Heart left ventricle (tissue), 13 donors: ENCODE data around the gene XRN2.

Experiments
- POLR2A ChIP-seq, 2 donors: fragments of 450-650 bp; IDR thresholded peaks; one replicate each; pipeline ENCODE4 v1.6.1; 2017; ENCODE audit warnings: antibody characterized with exemption in 2 of 2, mild to moderate bottlenecking in 2 of 2, moderate library complexity in 2 of 2
- TF ChIP-seq, protein P1 (sequence below), 12 donors: fragments of 200-600 bp; sonication (generic) in 4 of 12; IDR thresholded peaks; one replicate each; pipeline versions ENCODE4 v1.5.0 to v1.8.0; 2018 to 2022; ENCODE audit warnings: antibody characterized with exemption in 12 of 12, mild to moderate bottlenecking in 5 of 12
- donor health status: ischemic (EF 13 %, LVEDD 7.1; RV severe dilation, severe dysfunction).
- donor health status: DM: no; HTN: yes; CAD: no.
- donor health status: DM: no; HTN: no; CAD: no.
- donor health status: ischemic (EF 25% LVEDD 6.9; RV normal size, moderate dysfunction).
- donor health status: ischemic (EF 25% LVEDD 5.7; RV mildly dilated, moderate dysfunction).
- donor health status: ischemic (EF 35%, LVEDD 5.7; RV mildly dilated, moderate dysfunction).
- donor health status: nonischemic (EF 11% LVEDD 7.7; RV severe dilation, severe dysfunction).
- donor health status: DM: yes; HTN: yes; CAD: no.
- donor health status: PGD.
- donor health status: ischemic (EF 29% LVEDD 5.4; RV normal size, mild dysfunction).
- donor health status: nonischemic (EF 23%, LVEDD 6.1; RV moderate dilation, normal function).

DNA sequence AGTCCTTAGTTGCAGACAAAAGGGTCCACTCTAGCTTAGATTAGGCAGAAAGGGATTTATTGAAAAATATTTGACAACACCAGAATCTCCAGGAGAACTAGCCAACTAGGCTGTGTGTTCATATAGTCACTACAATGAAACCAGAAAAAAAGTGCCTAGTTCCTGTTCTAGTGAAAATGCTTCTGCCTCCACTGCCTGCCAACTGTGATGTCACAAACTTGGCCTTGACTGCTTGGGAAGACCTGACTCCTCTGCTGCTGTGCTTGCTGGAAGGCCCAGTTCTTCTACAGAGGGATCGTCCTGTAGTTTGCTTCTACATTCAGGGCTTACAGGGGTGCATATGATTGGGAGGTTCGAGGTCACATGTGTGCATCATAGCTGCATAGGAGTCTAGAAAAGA, 40.3 kb upstream of the XRN2 start:
- TF ChIP-seq POLR2A (IDR thresholded peaks at IDR 0.05): no peak
- TF ChIP-seq, protein P1, sequence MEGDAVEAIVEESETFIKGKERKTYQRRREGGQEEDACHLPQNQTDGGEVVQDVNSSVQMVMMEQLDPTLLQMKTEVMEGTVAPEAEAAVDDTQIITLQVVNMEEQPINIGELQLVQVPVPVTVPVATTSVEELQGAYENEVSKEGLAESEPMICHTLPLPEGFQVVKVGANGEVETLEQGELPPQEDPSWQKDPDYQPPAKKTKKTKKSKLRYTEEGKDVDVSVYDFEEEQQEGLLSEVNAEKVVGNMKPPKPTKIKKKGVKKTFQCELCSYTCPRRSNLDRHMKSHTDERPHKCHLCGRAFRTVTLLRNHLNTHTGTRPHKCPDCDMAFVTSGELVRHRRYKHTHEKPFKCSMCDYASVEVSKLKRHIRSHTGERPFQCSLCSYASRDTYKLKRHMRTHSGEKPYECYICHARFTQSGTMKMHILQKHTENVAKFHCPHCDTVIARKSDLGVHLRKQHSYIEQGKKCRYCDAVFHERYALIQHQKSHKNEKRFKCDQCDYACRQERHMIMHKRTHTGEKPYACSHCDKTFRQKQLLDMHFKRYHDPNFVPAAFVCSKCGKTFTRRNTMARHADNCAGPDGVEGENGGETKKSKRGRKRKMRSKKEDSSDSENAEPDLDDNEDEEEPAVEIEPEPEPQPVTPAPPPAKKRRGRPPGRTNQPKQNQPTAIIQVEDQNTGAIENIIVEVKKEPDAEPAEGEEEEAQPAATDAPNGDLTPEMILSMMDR (IDR thresholded peaks at IDR 0.05): no peak
